ENCODE measurements around the gene ASCC3.

ASCC3 gene

DNA sequence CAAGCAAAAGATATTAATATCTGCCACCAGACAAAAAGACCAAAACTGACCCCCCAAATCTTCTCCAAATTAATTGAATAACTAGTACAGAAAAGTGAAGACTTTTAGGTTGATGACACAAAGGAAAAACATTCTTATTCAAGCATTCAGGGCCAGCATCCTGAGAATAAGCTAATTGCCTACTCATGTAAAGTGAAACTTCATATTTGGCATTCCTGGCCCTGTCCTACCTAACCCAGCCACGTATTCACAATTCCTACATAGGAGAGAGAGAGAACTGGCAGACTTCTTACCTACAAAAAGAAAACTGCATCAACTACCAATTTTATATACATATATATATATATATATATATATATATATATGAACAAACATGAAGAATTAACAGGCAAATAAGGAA is 4.9 kb upstream of the ASCC3 start:
- TF ChIP-seq, protein P1, sequence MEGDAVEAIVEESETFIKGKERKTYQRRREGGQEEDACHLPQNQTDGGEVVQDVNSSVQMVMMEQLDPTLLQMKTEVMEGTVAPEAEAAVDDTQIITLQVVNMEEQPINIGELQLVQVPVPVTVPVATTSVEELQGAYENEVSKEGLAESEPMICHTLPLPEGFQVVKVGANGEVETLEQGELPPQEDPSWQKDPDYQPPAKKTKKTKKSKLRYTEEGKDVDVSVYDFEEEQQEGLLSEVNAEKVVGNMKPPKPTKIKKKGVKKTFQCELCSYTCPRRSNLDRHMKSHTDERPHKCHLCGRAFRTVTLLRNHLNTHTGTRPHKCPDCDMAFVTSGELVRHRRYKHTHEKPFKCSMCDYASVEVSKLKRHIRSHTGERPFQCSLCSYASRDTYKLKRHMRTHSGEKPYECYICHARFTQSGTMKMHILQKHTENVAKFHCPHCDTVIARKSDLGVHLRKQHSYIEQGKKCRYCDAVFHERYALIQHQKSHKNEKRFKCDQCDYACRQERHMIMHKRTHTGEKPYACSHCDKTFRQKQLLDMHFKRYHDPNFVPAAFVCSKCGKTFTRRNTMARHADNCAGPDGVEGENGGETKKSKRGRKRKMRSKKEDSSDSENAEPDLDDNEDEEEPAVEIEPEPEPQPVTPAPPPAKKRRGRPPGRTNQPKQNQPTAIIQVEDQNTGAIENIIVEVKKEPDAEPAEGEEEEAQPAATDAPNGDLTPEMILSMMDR (IDR thresholded peaks at IDR 0.05; ENCODE audit: low read depth, low read length), result no peak
- no peak for DNase-seq (ENCODE audit: extremely low read depth, low read depth)

DNA sequence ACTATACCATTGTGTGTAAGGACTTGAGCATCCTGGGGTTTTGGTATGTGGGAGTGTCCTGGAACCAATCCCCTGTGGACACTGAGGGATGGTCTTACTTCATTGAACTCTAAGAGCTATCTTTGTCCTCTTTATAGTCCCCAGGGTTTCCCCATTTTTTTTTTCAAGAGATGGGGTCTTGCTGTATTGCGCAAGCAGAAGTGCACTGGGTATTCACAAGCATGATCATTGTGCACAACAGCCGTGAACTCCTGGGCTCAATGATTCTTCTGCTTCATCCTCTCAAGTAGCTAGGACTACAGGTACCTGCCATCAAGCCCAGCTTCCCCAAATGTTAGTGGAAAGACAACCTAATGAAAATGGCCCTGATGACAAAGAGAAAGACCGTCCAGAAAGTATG is 2.2 kb upstream of the ASCC3 start:
- TF ChIP-seq, protein P1 (IDR thresholded peaks at IDR 0.05; ENCODE audit: low read depth, low read length), result no peak
- no peak for DNase-seq (ENCODE audit: extremely low read depth, low read depth)

DNA sequence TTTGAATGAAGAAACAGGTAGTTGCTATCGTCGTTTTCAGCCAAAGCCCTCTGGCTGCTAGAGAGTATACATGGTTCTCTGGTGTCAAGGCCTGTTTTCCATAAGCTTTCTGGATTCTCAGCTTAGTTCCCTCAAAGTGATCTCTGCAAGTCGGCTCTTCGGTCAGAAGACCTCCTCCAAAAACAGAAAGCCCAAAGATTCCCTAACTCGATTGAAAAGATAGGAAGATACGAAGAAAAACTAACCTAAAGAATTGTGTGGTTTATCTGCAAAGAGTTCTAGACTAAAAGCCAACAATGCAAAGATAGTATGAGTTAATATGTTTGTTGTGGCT is 545 bp upstream of the ASCC3 start:
- DNase-seq (ENCODE audit: extremely low read depth, low read depth), result no peak
- TF ChIP-seq, protein P1 (IDR thresholded peaks at IDR 0.05; ENCODE audit: low read depth, low read length), result no peak

DNA sequence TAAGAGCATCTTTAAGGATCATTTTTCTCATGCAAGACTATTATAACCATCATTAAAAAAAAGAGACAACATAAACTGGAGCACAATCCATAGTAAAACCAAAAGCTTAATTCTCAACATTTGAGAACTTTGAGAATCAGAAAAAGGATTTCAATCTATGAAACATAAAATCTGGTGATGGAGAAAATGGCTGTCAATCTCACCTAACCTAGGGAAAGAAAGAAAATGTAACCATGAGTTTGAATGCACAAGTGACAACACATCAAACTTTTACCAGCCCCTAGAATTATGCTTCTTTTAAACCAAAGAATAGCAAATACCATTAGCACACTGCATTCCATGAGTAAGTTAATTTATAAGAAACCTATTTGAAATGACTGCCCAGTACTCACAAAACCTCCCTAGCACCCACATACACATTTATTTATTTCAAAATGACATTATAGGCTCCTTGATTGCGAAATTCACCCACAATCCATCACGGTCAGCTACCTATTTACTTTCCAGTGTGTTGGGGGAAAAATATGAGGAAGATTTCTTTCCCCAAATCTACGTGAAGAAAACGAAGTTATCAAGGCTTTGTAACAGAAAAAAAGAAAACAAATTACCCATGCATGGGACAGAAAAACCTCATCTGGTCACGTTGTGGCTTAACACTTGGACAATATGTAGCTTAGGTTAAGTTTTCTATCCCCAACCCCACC is 828 bp downstream of the ASCC3 start:
- no peak for DNase-seq (ENCODE audit: extremely low read depth, low read depth)
- TF ChIP-seq, protein P1 (IDR thresholded peaks at IDR 0.05; ENCODE audit: low read depth, low read length), result no peak

DNA sequence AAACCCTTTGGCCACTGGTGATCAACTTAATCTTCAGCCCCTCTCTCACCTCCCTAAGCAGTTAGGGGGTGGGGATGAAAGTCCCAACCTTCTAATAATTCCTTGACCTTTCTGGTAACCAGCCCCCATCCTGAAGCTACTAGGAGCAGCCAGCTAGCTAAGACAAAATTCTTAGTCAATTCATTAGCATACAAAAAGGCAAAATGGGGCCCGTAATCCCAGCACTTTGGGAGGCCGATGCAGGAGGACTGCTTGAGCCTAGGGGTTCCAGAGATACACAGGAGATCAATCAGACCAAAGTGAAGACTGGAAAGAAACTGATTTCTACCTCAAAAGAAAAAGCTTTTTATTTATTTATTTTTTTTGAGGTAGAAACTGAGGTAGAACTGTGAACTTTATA is 1.8 kb downstream of the ASCC3 start:
- DNase-seq (ENCODE audit: extremely low read depth, low read depth), result no peak
- TF ChIP-seq, protein P1 (IDR thresholded peaks at IDR 0.05; ENCODE audit: low read depth, low read length), result no peak

DNA sequence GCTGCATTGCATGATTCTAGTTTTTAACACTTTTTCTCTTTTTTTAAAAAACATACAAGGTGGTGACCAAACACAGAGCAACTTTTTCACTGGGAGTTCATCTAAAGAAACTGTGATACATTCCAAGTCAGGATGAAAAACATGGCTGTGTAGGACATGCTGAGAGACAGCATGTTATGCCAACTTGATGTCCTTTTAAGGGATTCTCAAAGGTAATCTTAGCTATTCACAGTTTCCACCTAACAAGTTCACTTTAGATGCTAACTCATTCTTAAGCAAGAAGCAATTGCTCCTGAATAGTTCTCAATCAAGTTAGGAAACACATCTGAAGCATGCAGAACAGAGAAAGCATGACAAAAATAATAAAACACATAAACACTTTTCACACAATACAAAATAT is 3.3 kb downstream of the ASCC3 start:
- TF ChIP-seq, protein P1 (IDR thresholded peaks at IDR 0.05; ENCODE audit: low read depth, low read length), result no peak
- no peak for DNase-seq (ENCODE audit: extremely low read depth, low read depth)

DNA sequence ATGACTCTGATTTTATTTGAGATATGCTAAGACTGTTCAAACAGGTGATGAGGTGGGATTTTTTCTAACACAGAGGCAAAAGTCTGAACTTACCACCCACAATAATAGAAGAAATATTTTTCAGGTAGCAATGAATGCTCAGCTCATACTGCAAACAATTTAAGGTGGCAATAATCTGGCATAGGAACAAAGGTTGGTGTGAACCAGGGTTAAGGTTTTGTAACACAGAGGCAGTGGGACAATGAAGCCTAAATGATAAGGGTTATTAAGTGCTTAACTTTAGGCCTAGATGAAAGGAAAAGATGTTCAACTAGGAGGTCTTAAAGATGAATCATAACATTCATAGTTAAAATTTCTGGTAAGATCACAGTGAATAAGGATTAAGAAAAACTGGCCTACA is 4.9 kb downstream of the ASCC3 start:
- TF ChIP-seq, protein P1 (IDR thresholded peaks at IDR 0.05; ENCODE audit: low read depth, low read length), result no peak
- DNase-seq (ENCODE audit: extremely low read depth, low read depth), result no peak

Measured in AG09319 (cell line).